Body of pancreas (tissue), 4 donors: ENCODE measurements around the gene TPBG. TPM values are rescaled to one million over a fixed set of nuclear protein-coding genes. Genes with fewer than 3 reads are reported as not detected.

ENCODE experiments used
- ATAC-seq: fragments of 150-250 bp; one replicate; pipeline ENCODE4 v1.9.1; 2016
- DNase-seq, 4 donors: peaks; one replicate each; pipeline ENCODE4 v3.0.0-alpha.2; 2019
- H3K27ac ChIP-seq, 4 donors: fragments of 200-600 bp; sonication (generic); 1 replicate in 3 of 4; 2 replicates in 1 of 4; pipeline versions ENCODE4 v1.5.1 to v1.6.1; 2016 to 2019; ENCODE audit warnings: mild to moderate bottlenecking in 1 of 4, mixed read lengths in 1 of 4, moderate library complexity in 1 of 4
- H3K27me3 ChIP-seq, 2 donors: fragments of 200-600 bp; sonication (generic); one replicate each; pipeline ENCODE4 v1.6.0; 2016; ENCODE audit warnings: mild to moderate bottlenecking in 1 of 2
- H3K36me3 ChIP-seq, 2 donors: fragments of 200-600 bp; sonication (generic); replicated peaks in 1 of 2; 2 replicates each; pipeline ENCODE4 v1.5.1; 2016; ENCODE audit warnings: low read depth in 2 of 2; ENCODE audit not compliant: insufficient read depth in 1 of 2
- H3K4me1 ChIP-seq: fragments of 200-600 bp; sonication (generic); one replicate; pipeline ENCODE4 v1.6.0; 2016
- H3K4me3 ChIP-seq, 2 donors: fragments of 200-600 bp; sonication (generic); 1 replicate in 1 of 2; 2 replicates in 1 of 2; pipeline ENCODE4 v1.5.1; 2016 to 2019
- H3K9me3 ChIP-seq, 3 donors: fragments of 200-600 bp; sonication (generic); 1 replicate in 2 of 3; 2 replicates in 1 of 3; pipeline ENCODE4 v1.5.1; 2016
- POLR2A ChIP-seq, 3 donors: fragments of 450-650 bp; IDR thresholded peaks; one replicate each; pipeline ENCODE4 v1.6.1; 2016; ENCODE audit warnings: antibody characterized with exemption in 3 of 3, mild to moderate bottlenecking in 2 of 3
- WGBS, 2 donors: methylation state at CpG; one replicate each; pipeline ENCODE4 v1.1.5; 2017; 5-methylcytosine and 5-hydroxymethylcytosine counted together
- intact Hi-C: fragments of 100-400 bp; cut with DNase I; formaldehyde crosslinking; loops from one replicate; pipeline ENCODE4 v1.15.1; 2023
- total RNA-seq, 2 donors: library from RNA; depleted of rRNA; stranded (reverse); fragments of >200 nt; gene quantifications; one replicate each; pipeline ENCODE4 v1.1.0, GENCODE V29; 2016
- TF ChIP-seq, protein P1 (sequence below), 7 experiments: fragments of 450-650 bp in 4 of 7; fragments of 200-600 bp in 3 of 7; sonication (generic) in 3 of 7; IDR thresholded peaks; one replicate each; pipeline ENCODE4 v1.5.1; 2016 to 2019; ENCODE audit warnings: antibody characterized with exemption in 7 of 7

TPBG gene
- total RNA-seq, 2 donors from 2014 or later = 10.4 to 10.9 TPM

DNA sequence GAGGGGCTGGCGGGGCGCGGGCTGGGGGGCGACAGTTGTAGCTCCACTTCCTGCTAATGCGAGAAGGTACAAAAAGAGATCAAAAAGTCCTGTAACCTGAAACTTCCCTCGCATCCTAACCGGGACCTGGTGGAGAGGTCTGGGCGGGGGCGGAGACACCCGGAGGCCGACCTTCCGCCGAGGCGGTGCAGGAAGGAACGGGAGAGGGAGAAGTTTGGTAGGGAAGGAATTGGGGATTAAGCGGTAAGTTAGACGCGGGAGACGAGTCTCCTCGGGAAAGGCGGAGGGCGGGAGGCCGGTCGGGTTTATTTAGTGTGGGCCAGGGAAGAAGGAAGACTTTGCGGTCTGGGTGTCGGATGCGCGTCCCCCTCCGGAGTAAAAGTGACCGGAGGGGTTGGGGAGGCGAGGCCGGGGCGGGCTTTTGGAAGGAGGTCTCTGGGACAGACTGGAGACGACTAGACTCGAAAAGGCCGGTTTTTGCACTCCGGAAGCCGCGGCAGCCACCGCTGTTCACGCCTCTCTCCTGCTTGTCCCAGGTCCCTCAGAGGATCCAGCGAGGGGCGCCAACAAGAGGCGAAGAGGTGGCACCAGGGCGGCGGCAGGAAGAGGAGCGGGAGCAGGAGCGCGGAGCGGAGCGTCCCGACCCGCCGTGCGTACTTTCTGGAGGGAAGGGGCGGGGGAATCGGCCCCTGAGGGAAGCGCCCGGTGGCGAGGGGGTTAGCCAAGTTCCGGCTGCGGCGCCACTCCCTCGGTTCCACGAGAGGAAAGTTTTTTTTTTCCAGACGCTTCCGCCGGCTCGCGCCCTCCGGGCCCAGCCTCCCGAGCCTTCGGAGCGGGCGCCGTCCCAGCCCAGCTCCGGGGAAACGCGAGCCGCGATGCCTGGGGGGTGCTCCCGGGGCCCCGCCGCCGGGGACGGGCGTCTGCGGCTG is 734 bp downstream of the TPBG start:
- intact Hi-C loops = no loop called here
- H3K9me3 ChIP-seq = no peaks in the 10 kb centered on the region
- H3K4me3 ChIP-seq = peak overlapping the region; percentile 46 to 82
- peak; percentile 70 for ATAC-seq
- TF ChIP-seq, protein P1, sequence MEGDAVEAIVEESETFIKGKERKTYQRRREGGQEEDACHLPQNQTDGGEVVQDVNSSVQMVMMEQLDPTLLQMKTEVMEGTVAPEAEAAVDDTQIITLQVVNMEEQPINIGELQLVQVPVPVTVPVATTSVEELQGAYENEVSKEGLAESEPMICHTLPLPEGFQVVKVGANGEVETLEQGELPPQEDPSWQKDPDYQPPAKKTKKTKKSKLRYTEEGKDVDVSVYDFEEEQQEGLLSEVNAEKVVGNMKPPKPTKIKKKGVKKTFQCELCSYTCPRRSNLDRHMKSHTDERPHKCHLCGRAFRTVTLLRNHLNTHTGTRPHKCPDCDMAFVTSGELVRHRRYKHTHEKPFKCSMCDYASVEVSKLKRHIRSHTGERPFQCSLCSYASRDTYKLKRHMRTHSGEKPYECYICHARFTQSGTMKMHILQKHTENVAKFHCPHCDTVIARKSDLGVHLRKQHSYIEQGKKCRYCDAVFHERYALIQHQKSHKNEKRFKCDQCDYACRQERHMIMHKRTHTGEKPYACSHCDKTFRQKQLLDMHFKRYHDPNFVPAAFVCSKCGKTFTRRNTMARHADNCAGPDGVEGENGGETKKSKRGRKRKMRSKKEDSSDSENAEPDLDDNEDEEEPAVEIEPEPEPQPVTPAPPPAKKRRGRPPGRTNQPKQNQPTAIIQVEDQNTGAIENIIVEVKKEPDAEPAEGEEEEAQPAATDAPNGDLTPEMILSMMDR (IDR thresholded peaks at IDR 0.05) = no peak
- peak; percentile 14 to 32 (median 29) for TF ChIP-seq POLR2A (IDR thresholded peaks at IDR 0.05)
- H3K36me3 ChIP-seq = no peaks in the 10 kb centered on the region
- H3K27ac ChIP-seq = peak overlapping the region in 3 of 4 donors; percentile 57 to 86 (median 64)
- H3K27me3 ChIP-seq = no peaks in the 10 kb centered on the region
- DNase-seq = peak; percentile 48 to 65 (median 54)
- 0% methylated on average over 33 to 85 of the region's 88 CpGs for WGBS, 2 donors
- H3K4me1 ChIP-seq = peaks cover 17% of the 10 kb centered on the region

DNA sequence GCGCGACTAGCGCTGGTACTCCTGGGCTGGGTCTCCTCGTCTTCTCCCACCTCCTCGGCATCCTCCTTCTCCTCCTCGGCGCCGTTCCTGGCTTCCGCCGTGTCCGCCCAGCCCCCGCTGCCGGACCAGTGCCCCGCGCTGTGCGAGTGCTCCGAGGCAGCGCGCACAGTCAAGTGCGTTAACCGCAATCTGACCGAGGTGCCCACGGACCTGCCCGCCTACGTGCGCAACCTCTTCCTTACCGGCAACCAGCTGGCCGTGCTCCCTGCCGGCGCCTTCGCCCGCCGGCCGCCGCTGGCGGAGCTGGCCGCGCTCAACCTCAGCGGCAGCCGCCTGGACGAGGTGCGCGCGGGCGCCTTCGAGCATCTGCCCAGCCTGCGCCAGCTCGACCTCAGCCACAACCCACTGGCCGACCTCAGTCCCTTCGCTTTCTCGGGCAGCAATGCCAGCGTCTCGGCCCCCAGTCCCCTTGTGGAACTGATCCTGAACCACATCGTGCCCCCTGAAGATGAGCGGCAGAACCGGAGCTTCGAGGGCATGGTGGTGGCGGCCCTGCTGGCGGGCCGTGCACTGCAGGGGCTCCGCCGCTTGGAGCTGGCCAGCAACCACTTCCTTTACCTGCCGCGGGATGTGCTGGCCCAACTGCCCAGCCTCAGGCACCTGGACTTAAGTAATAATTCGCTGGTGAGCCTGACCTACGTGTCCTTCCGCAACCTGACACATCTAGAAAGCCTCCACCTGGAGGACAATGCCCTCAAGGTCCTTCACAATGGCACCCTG is 1.6 kb downstream of the TPBG start:
- DNase-seq (peak; percentile 27 to 44 (median 29)), ATAC-seq (peak; percentile 51)
- WGBS, 2 donors = 6 to 23% methylated on average over 24 to 67 of the region's 67 CpGs
- no peak for TF ChIP-seq POLR2A (IDR thresholded peaks at IDR 0.05)
- TF ChIP-seq, protein P1 (IDR thresholded peaks at IDR 0.05) = peak in 4 of 7 experiments; percentile 21 to 33 (median 28)
- Histone ChIP-seq H3K4me3 (peak overlapping the region; percentile 46 to 82), H3K9me3 (no peaks in the 10 kb centered on the region), H3K4me1 (peaks cover 17% of the 10 kb centered on the region), H3K36me3 (no peaks in the 10 kb centered on the region), H3K27ac (peak overlapping the region in 3 of 4 donors; percentile 57 to 86 (median 64)), H3K27me3 (no peaks in the 10 kb centered on the region)
- intact Hi-C loops = no loop called here

DNA sequence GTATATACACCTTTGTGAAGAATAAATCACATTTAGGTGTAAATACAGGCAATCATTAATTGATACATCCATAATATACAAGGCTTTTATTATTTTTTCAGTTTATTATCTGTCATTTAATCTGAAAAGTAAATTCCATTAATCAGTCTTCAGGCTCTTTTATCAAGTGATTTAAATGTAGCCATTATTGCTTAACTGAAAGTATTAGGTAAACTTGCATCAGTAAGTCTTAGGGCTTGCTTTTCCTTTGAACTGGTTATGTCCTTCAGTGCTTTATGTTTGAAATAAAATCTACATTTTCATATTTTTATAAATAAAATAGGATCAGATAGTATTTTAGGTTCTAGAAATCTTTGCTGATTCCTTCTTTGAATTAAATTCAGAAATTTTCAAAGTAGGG is 4.1 kb downstream of the TPBG start:
- Histone ChIP-seq H3K4me3 (no peak overlapping the region), H3K36me3 (no peaks in the 10 kb centered on the region), H3K9me3 (no peaks in the 10 kb centered on the region), H3K4me1 (peaks cover 17% of the 10 kb centered on the region), H3K27ac (no peak overlapping the region), H3K27me3 (no peaks in the 10 kb centered on the region)
- ATAC-seq = no peak
- DNase-seq = no peak
- TF ChIP-seq, protein P1 (IDR thresholded peaks at IDR 0.05) = no peak
- TF ChIP-seq POLR2A (IDR thresholded peaks at IDR 0.05) = no peak
- intact Hi-C loops = no loop called here

- TF ChIP-seq POLR2A (IDR thresholded peaks at IDR 0.05) = no peak
- TF ChIP-seq, protein P1 (IDR thresholded peaks at IDR 0.05) = no peak
- ATAC-seq (no peak), DNase-seq (no peak)
- WGBS, 2 donors = 85 to 88% methylated on average over 3 of the region's 3 CpGs
- no peaks in the 10 kb centered on the region for H3K9me3 ChIP-seq
- H3K36me3 ChIP-seq = no peaks in the 10 kb centered on the region
- no peak overlapping the region for H3K4me3 ChIP-seq
- H3K4me1 ChIP-seq = peaks cover 2% of the 10 kb centered on the region
- H3K27ac ChIP-seq = no peak overlapping the region
- intact Hi-C loops = no loop called here
- no peaks in the 10 kb centered on the region for H3K27me3 ChIP-seq
Measured at GRCh38 chr6:82370788-82371187, 7.2 kb downstream of the TPBG start.
